BLaER1 (cell line): ENCODE measurements around the gene TBXAS1.

Source experiments
- H3K27ac ChIP-seq: shearing (Covaris generic); formaldehyde crosslinking; 2 replicates; pipeline ENCODE4 v1.8.1; 2022
- H3K27me3 ChIP-seq: shearing (Covaris generic); formaldehyde crosslinking; 2 replicates; pipeline ENCODE4 v1.8.1; 2022
- H3K36me3 ChIP-seq: shearing (Covaris generic); formaldehyde crosslinking; 2 replicates; pipeline ENCODE4 v1.8.1; 2022
- H3K4me1 ChIP-seq: shearing (Covaris generic); formaldehyde crosslinking; 2 replicates; pipeline ENCODE4 v1.8.1; 2022
- H3K4me2 ChIP-seq: shearing (Covaris generic); formaldehyde crosslinking; 2 replicates; pipeline ENCODE4 v1.8.1; 2022
- H3K4me3 ChIP-seq: shearing (Covaris generic); formaldehyde crosslinking; 2 replicates; pipeline ENCODE4 v1.8.1; 2022
- H3K9ac ChIP-seq: shearing (Covaris generic); formaldehyde crosslinking; 2 replicates; pipeline ENCODE4 v1.8.1; 2022
- H3K9me3 ChIP-seq: shearing (Covaris generic); formaldehyde crosslinking; 2 replicates; pipeline ENCODE4 v1.8.1; 2022
- H4K20me1 ChIP-seq: shearing (Covaris generic); formaldehyde crosslinking; 2 replicates; pipeline ENCODE4 v1.8.1; 2022
- Cebpa-rat ChIP-seq: shearing (Covaris generic); IDR thresholded peaks from 2 replicates; pipeline ENCODE4 v1.8.1; 2022

Gene TBXAS1

GRCh38 chr7:140022582-140023211 lies 193.6 kb downstream of the TBXAS1 start:
- Histone ChIP-seq H3K9me3 (no peaks in the 10 kb centered on the region), H3K4me3 (no peak overlapping the region), H3K9ac (no peak overlapping the region), H3K27me3 (no peaks in the 10 kb centered on the region), H3K4me1 (no peaks in the 10 kb centered on the region), H4K20me1 (no peaks in the 10 kb centered on the region), H3K27ac (no peak overlapping the region), H3K4me2 (no peak overlapping the region), H3K36me3 (peaks cover 54% of the 10 kb centered on the region)
- no peak for TF ChIP-seq Cebpa-rat

DNA sequence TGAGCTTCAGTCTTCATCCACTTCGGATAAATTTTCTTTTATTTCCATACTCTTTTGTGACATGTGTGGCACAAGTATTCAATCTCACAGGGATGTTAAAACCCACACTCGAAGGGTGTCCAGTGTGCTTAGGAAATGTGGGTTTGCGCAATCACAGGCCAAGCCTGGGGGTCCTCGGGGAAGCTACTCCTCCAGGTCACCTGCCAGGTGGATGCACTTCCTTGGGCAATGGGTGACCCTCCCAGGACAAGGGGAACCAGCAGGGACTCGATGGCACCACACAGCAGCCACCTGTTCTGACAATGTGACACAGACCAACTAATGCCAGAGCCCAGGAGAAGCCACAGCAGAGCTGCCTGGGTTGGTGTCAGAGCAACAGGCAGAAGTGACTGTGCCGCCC lies 194.7 kb downstream of the TBXAS1 start:
- no peaks in the 10 kb centered on the region for H3K9me3 ChIP-seq
- H3K9ac ChIP-seq, result no peak overlapping the region
- no peak overlapping the region for H3K4me3 ChIP-seq
- no peak overlapping the region for H3K27ac ChIP-seq
- TF ChIP-seq Cebpa-rat, result no peak
- H3K4me1 ChIP-seq, result no peaks in the 10 kb centered on the region
- H4K20me1 ChIP-seq, result no peaks in the 10 kb centered on the region
- no peaks in the 10 kb centered on the region for H3K27me3 ChIP-seq
- no peak overlapping the region for H3K4me2 ChIP-seq
- H3K36me3 ChIP-seq, result peaks cover 64% of the 10 kb centered on the region

GRCh38 chr7:140024585-140024984 lies 195.5 kb downstream of the TBXAS1 start:
- no peak overlapping the region for H3K4me3 ChIP-seq
- no peak for TF ChIP-seq Cebpa-rat
- H3K4me1 ChIP-seq, result no peaks in the 10 kb centered on the region
- peaks cover 66% of the 10 kb centered on the region for H3K36me3 ChIP-seq
- no peaks in the 10 kb centered on the region for H3K9me3 ChIP-seq
- no peaks in the 10 kb centered on the region for H3K27me3 ChIP-seq
- no peak overlapping the region for H3K4me2 ChIP-seq
- H3K27ac ChIP-seq, result no peak overlapping the region
- H4K20me1 ChIP-seq, result no peaks in the 10 kb centered on the region
- H3K9ac ChIP-seq, result no peak overlapping the region

DNA sequence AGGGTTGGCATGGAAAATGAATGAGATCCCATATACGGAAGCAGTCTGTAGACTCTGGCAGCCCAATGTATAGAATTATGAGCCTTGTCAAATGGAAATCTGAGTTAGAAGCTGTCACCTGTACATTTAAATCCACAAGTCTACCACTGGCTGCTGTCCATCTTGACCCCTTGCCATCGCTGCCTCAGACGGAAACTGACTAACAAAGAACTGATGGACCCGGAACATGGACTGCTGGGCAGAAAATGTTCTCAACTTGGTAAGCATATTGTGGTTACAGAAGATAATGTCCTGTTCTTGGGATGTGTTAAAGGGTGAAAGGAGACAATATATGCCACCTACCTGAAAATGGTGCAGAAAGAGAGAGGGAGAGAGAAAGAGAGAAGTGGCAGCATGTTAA lies 196.2 kb downstream of the TBXAS1 start:
- Histone ChIP-seq H3K27ac (no peak overlapping the region), H3K4me3 (no peak overlapping the region)

DNA sequence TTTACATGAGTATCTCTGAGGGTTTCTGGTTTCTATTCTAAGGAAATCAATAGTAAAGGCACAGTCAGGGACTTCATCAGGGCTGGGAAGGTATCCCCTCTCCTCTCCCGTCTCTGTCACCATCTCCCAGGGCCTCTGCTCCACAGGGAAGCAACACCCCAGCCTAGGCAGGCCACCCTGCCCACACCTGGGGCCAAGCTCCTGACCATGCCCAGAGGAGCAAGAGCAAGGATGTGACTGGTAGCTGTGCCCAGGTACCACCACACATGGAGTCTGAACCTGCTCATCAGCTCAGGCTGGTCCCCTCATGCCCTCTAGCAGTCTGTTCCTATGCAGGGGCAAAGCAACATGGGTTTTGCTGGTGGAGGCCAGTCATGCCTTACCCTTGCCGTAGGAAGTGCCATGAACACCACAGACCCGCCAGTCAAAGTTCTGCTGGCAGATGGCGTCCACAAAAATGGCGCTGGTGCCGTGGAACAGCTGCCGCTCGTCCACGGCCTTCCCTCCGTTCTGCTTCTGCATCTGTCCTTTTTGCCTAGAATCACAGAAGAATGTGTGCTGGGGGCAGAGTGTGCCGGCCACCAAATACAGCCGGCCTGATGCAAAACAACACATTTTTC lies 196.9 kb downstream of the TBXAS1 start:
- TF ChIP-seq Cebpa-rat, result no peak
- H3K36me3 ChIP-seq, result peaks cover 67% of the 10 kb centered on the region
- H3K27me3 ChIP-seq, result no peaks in the 10 kb centered on the region

More for the DNA sequence above, 196.2 kb downstream of the TBXAS1 start:
- H3K4me2 ChIP-seq, result no peak overlapping the region
- no peak for TF ChIP-seq Cebpa-rat
- H3K4me1 ChIP-seq, result no peaks in the 10 kb centered on the region
- no peaks in the 10 kb centered on the region for H4K20me1 ChIP-seq
- peaks cover 66% of the 10 kb centered on the region for H3K36me3 ChIP-seq
- no peaks in the 10 kb centered on the region for H3K9me3 ChIP-seq
- H3K9ac ChIP-seq, result no peak overlapping the region
- no peaks in the 10 kb centered on the region for H3K27me3 ChIP-seq

GRCh38 chr7:140026935-140027334 lies 197.9 kb downstream of the TBXAS1 start:
- Histone ChIP-seq H3K4me3 (no peak overlapping the region), H3K4me1 (no peaks in the 10 kb centered on the region), H3K9ac (no peak overlapping the region), H3K27ac (no peak overlapping the region), H4K20me1 (no peaks in the 10 kb centered on the region), H3K27me3 (no peaks in the 10 kb centered on the region), H3K4me2 (no peak overlapping the region), H3K9me3 (no peaks in the 10 kb centered on the region), H3K36me3 (peaks cover 73% of the 10 kb centered on the region)
- no peak for TF ChIP-seq Cebpa-rat

More for the DNA sequence above, 196.9 kb downstream of the TBXAS1 start:
- no peaks in the 10 kb centered on the region for H3K9me3 ChIP-seq
- no peaks in the 10 kb centered on the region for H4K20me1 ChIP-seq
- H3K4me1 ChIP-seq, result no peaks in the 10 kb centered on the region
- no peak overlapping the region for H3K4me2 ChIP-seq
- H3K27ac ChIP-seq, result no peak overlapping the region
- no peak overlapping the region for H3K4me3 ChIP-seq
- H3K9ac ChIP-seq, result no peak overlapping the region

DNA sequence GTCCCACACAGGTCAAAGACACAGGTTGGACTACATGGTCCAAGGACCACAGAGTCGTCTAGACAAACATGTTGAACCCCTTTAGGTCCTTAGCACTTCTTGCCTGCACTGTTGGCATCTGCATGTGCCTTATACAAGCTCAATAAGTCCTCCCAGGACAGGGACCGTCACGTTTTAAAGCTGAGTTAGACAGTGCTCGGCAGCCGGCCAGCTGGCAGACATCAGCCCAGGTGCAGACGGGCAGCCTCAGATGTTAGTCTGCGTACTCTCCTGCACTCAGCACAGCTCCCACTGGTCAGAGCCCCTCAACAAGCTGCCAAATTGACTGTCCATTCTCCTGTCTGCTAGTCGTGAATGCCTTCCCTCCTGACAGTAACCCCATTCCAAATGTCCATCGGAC lies 198.8 kb downstream of the TBXAS1 start:
- Histone ChIP-seq H3K4me2 (no peak overlapping the region), H4K20me1 (no peaks in the 10 kb centered on the region), H3K4me1 (no peaks in the 10 kb centered on the region), H3K27ac (no peak overlapping the region), H3K36me3 (peaks cover 66% of the 10 kb centered on the region), H3K9me3 (no peaks in the 10 kb centered on the region), H3K9ac (no peak overlapping the region), H3K27me3 (no peaks in the 10 kb centered on the region), H3K4me3 (no peak overlapping the region)
- no peak for TF ChIP-seq Cebpa-rat

DNA sequence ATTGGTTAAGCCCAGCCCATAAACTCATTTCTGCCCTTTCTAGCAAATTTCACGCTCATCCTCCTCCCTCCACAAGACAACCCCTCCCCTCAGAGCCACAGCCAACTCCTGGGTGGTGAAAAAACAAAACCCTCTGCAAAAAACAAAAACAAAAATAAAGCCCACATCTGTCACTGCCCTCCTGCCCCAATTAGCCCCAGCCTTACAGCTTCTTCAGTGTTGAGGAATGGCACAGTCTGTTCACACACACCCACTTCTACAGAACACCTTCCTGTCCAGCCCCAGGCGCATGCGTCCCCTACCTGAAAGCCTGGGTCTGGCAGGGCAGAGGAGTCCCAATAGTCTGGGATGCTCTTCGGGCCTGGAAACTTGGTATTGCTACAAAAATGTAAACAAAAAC lies 199.2 kb downstream of the TBXAS1 start:
- no peak for TF ChIP-seq Cebpa-rat
- H3K4me3 ChIP-seq, result no peak overlapping the region
- no peaks in the 10 kb centered on the region for H3K9me3 ChIP-seq
- no peak overlapping the region for H3K27ac ChIP-seq
- no peaks in the 10 kb centered on the region for H3K4me1 ChIP-seq
- H4K20me1 ChIP-seq, result no peaks in the 10 kb centered on the region
- peaks cover 66% of the 10 kb centered on the region for H3K36me3 ChIP-seq
- H3K4me2 ChIP-seq, result no peak overlapping the region
- no peak overlapping the region for H3K9ac ChIP-seq
- no peaks in the 10 kb centered on the region for H3K27me3 ChIP-seq

DNA sequence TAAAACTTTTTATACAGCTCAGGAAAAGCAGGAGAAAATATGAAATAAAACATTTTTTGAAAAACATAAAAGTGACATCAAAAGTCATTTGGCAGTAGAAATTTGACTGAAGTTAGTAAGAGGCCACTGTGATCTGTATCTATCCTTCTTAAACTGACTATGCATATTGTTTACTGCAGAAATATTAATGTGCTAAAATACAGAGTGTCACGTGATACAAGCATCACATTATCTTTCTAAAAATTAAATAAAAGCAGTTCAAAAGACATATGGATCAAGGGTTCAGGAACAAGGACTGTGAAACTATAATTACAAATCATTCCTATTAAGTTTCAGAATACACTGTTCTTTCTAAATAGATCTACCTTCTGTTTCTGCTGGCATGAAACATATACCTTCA lies 200.0 kb downstream of the TBXAS1 start:
- Histone ChIP-seq H3K9ac (no peak overlapping the region), H3K4me3 (no peak overlapping the region), H3K9me3 (no peaks in the 10 kb centered on the region), H3K4me1 (no peaks in the 10 kb centered on the region), H3K27ac (no peak overlapping the region), H3K27me3 (no peaks in the 10 kb centered on the region), H4K20me1 (no peaks in the 10 kb centered on the region), H3K36me3 (peaks cover 66% of the 10 kb centered on the region), H3K4me2 (no peak overlapping the region)
- TF ChIP-seq Cebpa-rat, result no peak

DNA sequence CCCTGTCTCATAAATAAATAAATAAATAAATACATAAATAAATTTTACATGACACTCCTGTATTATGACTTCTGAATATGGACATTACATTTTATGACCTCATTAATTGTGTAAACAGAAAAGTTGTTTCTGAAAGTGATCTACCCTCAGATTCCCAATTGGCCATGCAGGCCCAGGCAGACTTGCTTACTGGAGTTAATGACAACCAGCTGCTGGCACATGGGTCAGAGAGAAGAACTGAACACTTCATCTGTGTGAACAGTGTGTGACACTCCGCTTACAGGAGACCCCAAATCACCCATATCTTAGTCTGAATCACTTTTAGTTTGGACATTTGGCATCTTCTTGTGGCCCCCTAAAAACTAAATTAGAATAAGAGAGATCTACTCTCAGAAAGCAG lies 202.3 kb downstream of the TBXAS1 start:
- Histone ChIP-seq H3K9ac (no peak overlapping the region), H3K27me3 (no peaks in the 10 kb centered on the region), H3K36me3 (peaks cover 58% of the 10 kb centered on the region), H4K20me1 (peaks cover 15% of the 10 kb centered on the region), H3K4me2 (no peak overlapping the region), H3K27ac (no peak overlapping the region), H3K4me3 (no peak overlapping the region), H3K9me3 (no peaks in the 10 kb centered on the region), H3K4me1 (peaks cover 9% of the 10 kb centered on the region)
- TF ChIP-seq Cebpa-rat, result no peak
